HepG2 (cell line): Measurements from ENCODE around the gene SPAG9. TPM values are rescaled to one million over a fixed set of nuclear protein-coding genes. Genes with fewer than 3 reads are reported as not detected.

Experiments used
- GABPA ChIP-seq, 2 experiments: IDR thresholded peaks; 2 replicates each; pipeline ENCODE4 v1.6.1; 2011 to 2016; ENCODE audit warnings: low read depth in 2 of 2, low read length in 1 of 2, missing biosample characterization in 1 of 2, missing genetic modification characterization in 1 of 2
- GATAD1 ChIP-seq: IDR thresholded peaks from 2 replicates; pipeline ENCODE4 v1.6.1; 2016; ENCODE audit warnings: missing genetic modification reagents, missing compliant biosample characterization
- GATAD2A ChIP-seq: IDR thresholded peaks from 2 replicates; pipeline ENCODE4 v1.6.1; 2016
- GFI1 ChIP-seq: sonication (generic); formaldehyde crosslinking; IDR thresholded peaks from 2 replicates; pipeline ENCODE4 v1.5.0; 2020; ENCODE audit warnings: missing genetic modification reagents, mild to moderate bottlenecking, borderline replicate concordance
- GTF3A ChIP-seq: sonication (generic); formaldehyde crosslinking; conservative IDR thresholded peaks from 2 replicates; pipeline ENCODE4 v1.4.0; 2020; ENCODE audit warnings: mild to moderate bottlenecking, missing genetic modification reagents
- IKZF4 ChIP-seq: sonication (generic); formaldehyde crosslinking; IDR thresholded peaks from 2 replicates; pipeline ENCODE4 v1.5.1; 2020; ENCODE audit warnings: borderline replicate concordance, mild to moderate bottlenecking, low read depth, missing genetic modification reagents; ENCODE audit errors: not compliant biosample characterization
- KDM2A ChIP-seq: sonication (generic); formaldehyde crosslinking; IDR thresholded peaks from 2 replicates; pipeline ENCODE4 v1.4.0; 2020; ENCODE audit warnings: low read depth, missing genetic modification reagents, borderline replicate concordance
- MIER3 ChIP-seq: IDR thresholded peaks from 2 replicates; pipeline ENCODE4 v1.6.1; 2016; ENCODE audit warnings: missing compliant biosample characterization, borderline replicate concordance
- NFYB ChIP-seq: sonication (generic); formaldehyde crosslinking; IDR thresholded peaks from 2 replicates; pipeline ENCODE4 v1.4.0; 2020; ENCODE audit warnings: missing genetic modification reagents
- RARA ChIP-seq: IDR thresholded peaks from 2 replicates; pipeline ENCODE4 v1.6.1; 2016; ENCODE audit warnings: missing genetic modification reagents, missing compliant biosample characterization
- SALL2 ChIP-seq: sonication (generic); formaldehyde crosslinking; IDR thresholded peaks from 2 replicates; pipeline ENCODE4 v1.8.1; 2023; ENCODE audit warnings: mild to moderate bottlenecking, missing genetic modification reagents, inconsistent platforms
- STAG1 ChIP-seq: sonication (generic); formaldehyde crosslinking; IDR thresholded peaks from 2 replicates; pipeline ENCODE4 v1.4.0; 2020; ENCODE audit warnings: missing genetic modification reagents
- TCF12 ChIP-seq, 2 experiments: fragments of 450-650 bp in 1 of 2; sonication (generic) in 1 of 2; formaldehyde crosslinking in 1 of 2; IDR thresholded peaks; 2 replicates each; pipeline versions ENCODE4 v1.6.1 to v1.8.0; 2017 to 2022; ENCODE audit warnings: antibody characterized with exemption in 1 of 2, mild to moderate bottlenecking in 1 of 2, missing genetic modification reagents in 1 of 2, moderate library complexity in 1 of 2
- polyA plus RNA-seq, 8 experiments: library from polyadenylated mRNA; depleted of rRNA in 3 of 8; stranded (reverse) in 7 of 8; unstranded in 1 of 8; fragments of >200 nt; fragmentation: Illumina TruSeq in 4 of 8; extraction: Trizol in 4 of 8; gene quantifications; 2 replicates each; pipeline versions ENCODE4 v1.2.1 to v1.2.3, GENCODE V29; 2011 to 2016; ENCODE audit warnings: low read depth in 4 of 8, missing spikeins in 1 of 8, mixed read lengths in 1 of 8; ENCODE audit not compliant: insufficient read depth in 1 of 8
- total RNA-seq, 5 experiments: library from RNA; depleted of rRNA; stranded (reverse); fragments of >200 nt; fragmentation: Illumina TruSeq; extraction: Trizol; gene quantifications; 2 replicates each; pipeline ENCODE4 v1.2.3, GENCODE V29; 2016; ENCODE audit warnings: low read depth in 1 of 5
- TF ChIP-seq, protein P1 (sequence below): IDR thresholded peaks from 2 replicates; pipeline ENCODE4 v1.4.0; 2020; ENCODE audit warnings: mild to moderate bottlenecking, missing genetic modification reagents
- TF ChIP-seq, protein P2 (sequence below): conservative IDR thresholded peaks from 2 replicates; pipeline ENCODE4 v1.6.1; 2018; ENCODE audit warnings: missing genetic modification reagents
- TF ChIP-seq, protein P3 (sequence below): sonication (generic); formaldehyde crosslinking; IDR thresholded peaks from 2 replicates; pipeline ENCODE4 v1.4.0; 2020; ENCODE audit warnings: missing genetic modification reagents
- TF ChIP-seq, protein P4 (sequence below): sonication (generic); formaldehyde crosslinking; IDR thresholded peaks from 2 replicates; pipeline ENCODE4 v1.4.0; 2020; ENCODE audit warnings: missing genetic modification reagents, borderline replicate concordance

Gene SPAG9
- total and polyA plus RNA-seq, 2 of the 13 experiments (the other 11 are each of a cell fraction or from before 2014, with no cell fraction given), result 43.2 to 78.6 TPM

DNA sequence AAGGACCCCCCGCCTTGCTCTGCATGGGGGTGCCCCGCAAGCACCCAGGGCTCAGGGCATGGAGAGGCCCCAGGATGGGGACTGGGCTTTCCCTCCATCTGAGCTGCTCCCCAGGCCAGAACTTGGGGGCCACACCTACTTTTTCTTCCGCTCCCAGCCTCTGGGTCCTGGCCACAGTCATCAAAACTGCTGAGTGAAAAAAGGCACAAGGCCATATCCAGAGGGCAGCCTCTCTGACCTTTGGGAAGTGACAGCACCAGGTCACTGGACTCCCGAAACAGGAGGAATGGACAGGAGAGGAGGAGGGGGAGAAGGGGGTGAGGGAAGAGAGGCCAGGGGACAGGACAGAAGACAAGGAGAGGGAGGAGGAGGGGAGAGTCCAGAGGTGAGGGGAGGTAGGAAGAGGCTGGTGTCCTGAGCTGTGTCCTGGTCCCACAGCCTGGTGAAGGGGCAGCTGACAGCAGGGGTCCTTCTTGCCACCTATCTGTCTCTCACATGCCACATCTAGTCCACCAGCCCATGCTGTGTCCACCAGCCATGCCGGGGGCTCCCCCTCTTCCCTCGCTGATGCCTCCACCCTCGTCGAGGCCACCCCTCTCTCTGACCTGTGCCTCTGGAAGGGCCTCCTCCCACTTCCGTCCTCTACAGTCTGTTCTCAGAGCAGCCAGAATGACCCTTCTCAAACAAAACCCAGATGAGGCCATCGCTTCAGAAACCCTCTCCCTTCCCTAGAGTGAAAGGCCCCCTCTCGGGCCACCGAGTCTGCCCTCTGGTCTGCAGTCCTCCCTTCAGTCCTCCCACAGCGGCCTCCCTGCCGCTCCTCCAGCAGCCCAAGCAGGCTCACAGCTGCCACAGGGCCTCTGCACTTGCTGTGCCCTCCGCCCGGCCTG, 180.6 kb downstream of the SPAG9 start (continued):
- TF ChIP-seq, protein P1, sequence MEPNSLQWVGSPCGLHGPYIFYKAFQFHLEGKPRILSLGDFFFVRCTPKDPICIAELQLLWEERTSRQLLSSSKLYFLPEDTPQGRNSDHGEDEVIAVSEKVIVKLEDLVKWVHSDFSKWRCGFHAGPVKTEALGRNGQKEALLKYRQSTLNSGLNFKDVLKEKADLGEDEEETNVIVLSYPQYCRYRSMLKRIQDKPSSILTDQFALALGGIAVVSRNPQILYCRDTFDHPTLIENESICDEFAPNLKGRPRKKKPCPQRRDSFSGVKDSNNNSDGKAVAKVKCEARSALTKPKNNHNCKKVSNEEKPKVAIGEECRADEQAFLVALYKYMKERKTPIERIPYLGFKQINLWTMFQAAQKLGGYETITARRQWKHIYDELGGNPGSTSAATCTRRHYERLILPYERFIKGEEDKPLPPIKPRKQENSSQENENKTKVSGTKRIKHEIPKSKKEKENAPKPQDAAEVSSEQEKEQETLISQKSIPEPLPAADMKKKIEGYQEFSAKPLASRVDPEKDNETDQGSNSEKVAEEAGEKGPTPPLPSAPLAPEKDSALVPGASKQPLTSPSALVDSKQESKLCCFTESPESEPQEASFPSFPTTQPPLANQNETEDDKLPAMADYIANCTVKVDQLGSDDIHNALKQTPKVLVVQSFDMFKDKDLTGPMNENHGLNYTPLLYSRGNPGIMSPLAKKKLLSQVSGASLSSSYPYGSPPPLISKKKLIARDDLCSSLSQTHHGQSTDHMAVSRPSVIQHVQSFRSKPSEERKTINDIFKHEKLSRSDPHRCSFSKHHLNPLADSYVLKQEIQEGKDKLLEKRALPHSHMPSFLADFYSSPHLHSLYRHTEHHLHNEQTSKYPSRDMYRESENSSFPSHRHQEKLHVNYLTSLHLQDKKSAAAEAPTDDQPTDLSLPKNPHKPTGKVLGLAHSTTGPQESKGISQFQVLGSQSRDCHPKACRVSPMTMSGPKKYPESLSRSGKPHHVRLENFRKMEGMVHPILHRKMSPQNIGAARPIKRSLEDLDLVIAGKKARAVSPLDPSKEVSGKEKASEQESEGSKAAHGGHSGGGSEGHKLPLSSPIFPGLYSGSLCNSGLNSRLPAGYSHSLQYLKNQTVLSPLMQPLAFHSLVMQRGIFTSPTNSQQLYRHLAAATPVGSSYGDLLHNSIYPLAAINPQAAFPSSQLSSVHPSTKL (CRISPR knock-in tag), result peak; percentile 30
- TF ChIP-seq IKZF4 (CRISPR knock-in tag), result peak; percentile 63
- TF ChIP-seq, protein P2, sequence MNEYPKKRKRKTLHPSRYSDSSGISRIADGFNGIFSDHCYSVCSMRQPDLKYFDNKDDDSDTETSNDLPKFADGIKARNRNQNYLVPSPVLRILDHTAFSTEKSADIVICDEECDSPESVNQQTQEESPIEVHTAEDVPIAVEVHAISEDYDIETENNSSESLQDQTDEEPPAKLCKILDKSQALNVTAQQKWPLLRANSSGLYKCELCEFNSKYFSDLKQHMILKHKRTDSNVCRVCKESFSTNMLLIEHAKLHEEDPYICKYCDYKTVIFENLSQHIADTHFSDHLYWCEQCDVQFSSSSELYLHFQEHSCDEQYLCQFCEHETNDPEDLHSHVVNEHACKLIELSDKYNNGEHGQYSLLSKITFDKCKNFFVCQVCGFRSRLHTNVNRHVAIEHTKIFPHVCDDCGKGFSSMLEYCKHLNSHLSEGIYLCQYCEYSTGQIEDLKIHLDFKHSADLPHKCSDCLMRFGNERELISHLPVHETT (CRISPR knock-in tag), result 0 out of 2 replicates have a peak, but pooled peaks have one; percentile 41
- TF ChIP-seq, protein P3, sequence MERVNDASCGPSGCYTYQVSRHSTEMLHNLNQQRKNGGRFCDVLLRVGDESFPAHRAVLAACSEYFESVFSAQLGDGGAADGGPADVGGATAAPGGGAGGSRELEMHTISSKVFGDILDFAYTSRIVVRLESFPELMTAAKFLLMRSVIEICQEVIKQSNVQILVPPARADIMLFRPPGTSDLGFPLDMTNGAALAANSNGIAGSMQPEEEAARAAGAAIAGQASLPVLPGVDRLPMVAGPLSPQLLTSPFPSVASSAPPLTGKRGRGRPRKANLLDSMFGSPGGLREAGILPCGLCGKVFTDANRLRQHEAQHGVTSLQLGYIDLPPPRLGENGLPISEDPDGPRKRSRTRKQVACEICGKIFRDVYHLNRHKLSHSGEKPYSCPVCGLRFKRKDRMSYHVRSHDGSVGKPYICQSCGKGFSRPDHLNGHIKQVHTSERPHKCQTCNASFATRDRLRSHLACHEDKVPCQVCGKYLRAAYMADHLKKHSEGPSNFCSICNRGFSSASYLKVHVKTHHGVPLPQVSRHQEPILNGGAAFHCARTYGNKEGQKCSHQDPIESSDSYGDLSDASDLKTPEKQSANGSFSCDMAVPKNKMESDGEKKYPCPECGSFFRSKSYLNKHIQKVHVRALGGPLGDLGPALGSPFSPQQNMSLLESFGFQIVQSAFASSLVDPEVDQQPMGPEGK (CRISPR knock-in tag), result peak; percentile 74
- TF ChIP-seq, protein P4, sequence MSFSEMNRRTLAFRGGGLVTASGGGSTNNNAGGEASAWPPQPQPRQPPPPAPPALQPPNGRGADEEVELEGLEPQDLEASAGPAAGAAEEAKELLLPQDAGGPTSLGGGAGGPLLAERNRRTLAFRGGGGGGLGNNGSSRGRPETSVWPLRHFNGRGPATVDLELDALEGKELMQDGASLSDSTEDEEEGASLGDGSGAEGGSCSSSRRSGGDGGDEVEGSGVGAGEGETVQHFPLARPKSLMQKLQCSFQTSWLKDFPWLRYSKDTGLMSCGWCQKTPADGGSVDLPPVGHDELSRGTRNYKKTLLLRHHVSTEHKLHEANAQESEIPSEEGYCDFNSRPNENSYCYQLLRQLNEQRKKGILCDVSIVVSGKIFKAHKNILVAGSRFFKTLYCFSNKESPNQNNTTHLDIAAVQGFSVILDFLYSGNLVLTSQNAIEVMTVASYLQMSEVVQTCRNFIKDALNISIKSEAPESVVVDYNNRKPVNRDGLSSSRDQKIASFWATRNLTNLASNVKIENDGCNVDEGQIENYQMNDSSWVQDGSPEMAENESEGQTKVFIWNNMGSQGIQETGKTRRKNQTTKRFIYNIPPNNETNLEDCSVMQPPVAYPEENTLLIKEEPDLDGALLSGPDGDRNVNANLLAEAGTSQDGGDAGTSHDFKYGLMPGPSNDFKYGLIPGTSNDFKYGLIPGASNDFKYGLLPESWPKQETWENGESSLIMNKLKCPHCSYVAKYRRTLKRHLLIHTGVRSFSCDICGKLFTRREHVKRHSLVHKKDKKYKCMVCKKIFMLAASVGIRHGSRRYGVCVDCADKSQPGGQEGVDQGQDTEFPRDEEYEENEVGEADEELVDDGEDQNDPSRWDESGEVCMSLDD (CRISPR knock-in tag), result no peak
- no peak for TF ChIP-seq TCF12 (IDR thresholded peaks at IDR 0.05)
- TF ChIP-seq TCF12 (CRISPR knock-in tag; IDR thresholded peaks at IDR 0.05), result 0 out of 2 replicates have a peak, but pooled peaks have one; percentile 53
- peak; percentile 36; the same call in 1 of the 2 replicates for TF ChIP-seq GATAD2A
- peak; percentile 78 for TF ChIP-seq RARA (CRISPR knock-in tag)
- TF ChIP-seq GTF3A, result peak; percentile 90; the same call in 1 of the 2 replicates
- 0 out of 2 replicates have a peak, but pooled peaks have one; percentile 13 for TF ChIP-seq GATAD1 (CRISPR knock-in tag)
- 0 out of 2 replicates have a peak, but pooled peaks have one; percentile 1 for TF ChIP-seq NFYB (CRISPR knock-in tag)
- 0 out of 2 replicates have a peak, but pooled peaks have one; percentile 31 for TF ChIP-seq GFI1
- 0 out of 2 replicates have a peak, but pooled peaks have one; percentile 23 for TF ChIP-seq SALL2 (CRISPR knock-in tag)
- TF ChIP-seq GABPA (IDR thresholded peaks at IDR 0.05; ENCODE audit: low read depth, low read length), result no peak
- peak; percentile 64 for TF ChIP-seq GABPA (CRISPR knock-in tag; IDR thresholded peaks at IDR 0.05; ENCODE audit: low read depth)
- peak; percentile 64; the same call in 1 of the 2 replicates for TF ChIP-seq KDM2A (CRISPR knock-in tag)
- no peak for TF ChIP-seq STAG1
- peak; percentile 13; the same call in 1 of the 2 replicates for TF ChIP-seq MIER3 (CRISPR knock-in tag)
